C4-2B (cell line): Measurements from ENCODE around the gene LRSAM1.

Experiments
- H3K27ac ChIP-seq: fragments of 450-650 bp; 2 replicates; pipeline ENCODE4 v1.5.1; 2017
- ZFX ChIP-seq: fragments of 450-650 bp; IDR thresholded peaks from 2 replicates; pipeline ENCODE4 v1.6.1; 2017
- TF ChIP-seq, protein P1 (sequence below): fragments of 450-650 bp; conservative IDR thresholded peaks from 2 replicates; pipeline ENCODE4 v1.5.1; 2017; ENCODE audit warnings: mild to moderate bottlenecking

Gene LRSAM1

DNA sequence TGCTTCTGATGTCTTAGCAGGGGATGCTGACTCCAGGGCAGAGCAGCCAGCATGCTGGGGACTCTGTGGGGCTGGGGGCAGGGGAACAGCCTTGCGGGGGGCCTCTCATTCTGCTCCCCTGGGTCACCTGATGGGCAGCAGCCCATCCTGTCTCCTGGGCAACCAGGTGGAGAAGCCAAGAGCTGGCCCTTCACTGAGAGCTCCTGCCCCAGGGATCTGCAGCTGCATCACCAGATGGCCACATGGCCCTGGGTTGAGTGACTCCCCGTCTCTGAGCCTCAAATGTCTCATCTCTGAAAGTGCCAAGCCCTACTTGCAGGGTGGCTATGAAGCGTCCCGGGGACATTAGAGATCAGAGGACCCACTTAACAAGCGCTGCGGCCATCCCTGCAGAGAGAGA, 49.1 kb downstream of the LRSAM1 start:
- TF ChIP-seq, protein P1, sequence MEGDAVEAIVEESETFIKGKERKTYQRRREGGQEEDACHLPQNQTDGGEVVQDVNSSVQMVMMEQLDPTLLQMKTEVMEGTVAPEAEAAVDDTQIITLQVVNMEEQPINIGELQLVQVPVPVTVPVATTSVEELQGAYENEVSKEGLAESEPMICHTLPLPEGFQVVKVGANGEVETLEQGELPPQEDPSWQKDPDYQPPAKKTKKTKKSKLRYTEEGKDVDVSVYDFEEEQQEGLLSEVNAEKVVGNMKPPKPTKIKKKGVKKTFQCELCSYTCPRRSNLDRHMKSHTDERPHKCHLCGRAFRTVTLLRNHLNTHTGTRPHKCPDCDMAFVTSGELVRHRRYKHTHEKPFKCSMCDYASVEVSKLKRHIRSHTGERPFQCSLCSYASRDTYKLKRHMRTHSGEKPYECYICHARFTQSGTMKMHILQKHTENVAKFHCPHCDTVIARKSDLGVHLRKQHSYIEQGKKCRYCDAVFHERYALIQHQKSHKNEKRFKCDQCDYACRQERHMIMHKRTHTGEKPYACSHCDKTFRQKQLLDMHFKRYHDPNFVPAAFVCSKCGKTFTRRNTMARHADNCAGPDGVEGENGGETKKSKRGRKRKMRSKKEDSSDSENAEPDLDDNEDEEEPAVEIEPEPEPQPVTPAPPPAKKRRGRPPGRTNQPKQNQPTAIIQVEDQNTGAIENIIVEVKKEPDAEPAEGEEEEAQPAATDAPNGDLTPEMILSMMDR = no peak
- TF ChIP-seq ZFX = no peak
- no peak overlapping the region for H3K27ac ChIP-seq

DNA sequence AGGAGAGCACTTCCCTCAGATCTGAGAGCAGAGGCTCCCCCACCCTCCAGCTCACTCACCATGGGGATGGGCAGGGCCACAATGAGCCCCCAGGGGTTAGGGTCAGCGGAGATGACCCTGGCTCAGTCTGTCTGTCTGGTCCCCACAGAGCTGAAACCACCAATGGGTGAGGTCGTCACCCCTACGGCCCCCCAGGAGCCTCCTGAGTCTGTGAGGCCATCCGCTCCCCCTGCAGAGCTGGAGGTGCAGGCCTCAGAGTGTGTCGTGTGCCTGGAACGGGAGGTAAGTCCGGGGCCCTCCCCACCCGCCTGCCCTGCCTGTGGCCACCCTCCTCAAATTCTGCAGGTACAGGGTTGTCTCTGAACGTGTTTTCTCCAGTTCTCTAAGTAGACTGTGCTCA, 49.6 kb downstream of the LRSAM1 start:
- no peak for TF ChIP-seq ZFX
- TF ChIP-seq, protein P1 = no peak
- H3K27ac ChIP-seq = no peak overlapping the region

DNA sequence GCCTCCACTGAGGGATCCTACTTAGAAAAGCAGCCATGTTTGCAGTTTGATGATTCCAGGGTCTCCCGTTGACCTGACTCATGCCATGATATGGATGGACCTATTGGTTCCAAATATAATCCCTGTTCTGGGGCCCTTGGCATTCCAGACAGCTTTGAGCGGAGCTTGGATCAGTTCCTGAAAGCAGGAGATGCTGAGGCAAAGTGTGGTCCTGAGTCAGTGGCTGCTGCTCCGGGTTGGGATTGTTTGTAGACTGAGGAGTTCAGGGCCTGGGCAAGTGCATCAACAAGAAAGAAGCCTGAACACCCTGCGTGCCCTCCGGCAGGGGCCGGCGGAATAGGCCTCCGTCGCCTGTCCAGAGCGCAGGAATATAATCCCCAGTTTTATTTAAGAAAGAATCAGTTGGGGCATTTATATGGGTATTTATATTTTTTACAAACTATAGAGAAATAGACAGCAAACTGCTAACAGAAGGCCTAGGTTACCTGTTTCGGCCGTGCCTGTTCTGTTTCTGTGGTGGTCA, 50.6 kb downstream of the LRSAM1 start:
- TF ChIP-seq, protein P1 = no peak
- no peak for TF ChIP-seq ZFX

DNA sequence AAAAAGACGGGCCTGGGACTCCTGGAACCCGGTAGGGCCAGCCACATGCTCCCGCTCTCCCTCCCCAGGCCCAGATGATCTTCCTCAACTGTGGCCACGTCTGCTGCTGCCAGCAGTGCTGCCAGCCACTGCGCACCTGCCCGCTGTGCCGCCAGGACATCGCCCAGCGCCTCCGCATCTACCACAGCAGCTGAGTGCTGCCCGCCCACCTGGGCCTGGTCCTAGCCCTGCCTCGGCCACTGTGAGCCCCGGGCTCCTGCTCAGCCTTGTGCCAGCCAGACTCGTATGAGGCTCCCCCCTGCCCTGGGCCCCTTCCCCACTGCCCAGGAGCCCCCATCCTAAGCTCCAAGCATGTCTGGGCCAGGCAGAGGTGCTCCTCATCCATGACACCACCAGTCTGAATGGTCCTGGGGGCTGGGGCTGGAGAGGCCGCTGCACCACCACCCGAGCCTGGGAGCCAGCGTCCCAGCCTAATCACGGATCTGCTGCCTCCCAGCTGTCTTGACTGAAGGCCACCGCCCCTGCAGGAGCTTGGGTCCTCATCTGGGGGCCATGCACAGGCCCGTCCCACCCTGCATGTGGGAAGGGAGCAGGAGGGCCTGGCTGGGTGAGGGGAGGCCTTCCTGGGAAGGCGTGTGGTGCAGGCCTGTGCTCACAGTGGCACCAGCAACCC, 51.5 kb downstream of the LRSAM1 start:
- TF ChIP-seq ZFX = no peak
- TF ChIP-seq, protein P1 = no peak
- H3K27ac ChIP-seq = no peak overlapping the region

More for the DNA sequence above, 50.6 kb downstream of the LRSAM1 start:
- H3K27ac ChIP-seq = no peak overlapping the region

DNA sequence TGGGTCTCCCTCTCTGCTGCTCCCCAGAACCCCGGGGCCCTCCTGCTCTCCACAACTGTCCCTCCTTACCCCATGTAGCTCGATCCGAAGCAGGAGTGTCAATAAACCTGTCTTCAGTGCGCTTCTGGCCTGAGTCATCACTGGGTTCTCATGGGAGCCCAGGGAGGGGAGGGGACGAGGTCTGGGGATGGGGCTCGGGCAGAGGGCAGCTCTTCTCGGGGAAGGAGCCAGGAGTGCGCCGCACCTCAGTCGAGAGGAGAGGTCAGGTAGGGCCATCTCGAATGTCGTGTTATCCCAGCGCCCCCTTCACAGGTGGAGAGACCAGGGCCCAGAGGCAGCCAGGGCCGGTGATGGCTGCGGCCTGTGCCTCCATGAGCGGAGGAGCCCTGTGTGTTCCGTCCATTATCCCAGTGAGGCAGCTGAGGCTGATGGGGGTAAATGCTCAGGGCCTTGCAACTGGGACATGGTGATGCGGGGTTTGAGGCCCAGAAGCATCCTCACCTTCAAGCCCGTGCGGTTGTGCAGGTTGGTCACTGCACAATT, 52.1 kb downstream of the LRSAM1 start:
- no peak for TF ChIP-seq ZFX
- TF ChIP-seq, protein P1 = no peak
- H3K27ac ChIP-seq = no peak overlapping the region

DNA sequence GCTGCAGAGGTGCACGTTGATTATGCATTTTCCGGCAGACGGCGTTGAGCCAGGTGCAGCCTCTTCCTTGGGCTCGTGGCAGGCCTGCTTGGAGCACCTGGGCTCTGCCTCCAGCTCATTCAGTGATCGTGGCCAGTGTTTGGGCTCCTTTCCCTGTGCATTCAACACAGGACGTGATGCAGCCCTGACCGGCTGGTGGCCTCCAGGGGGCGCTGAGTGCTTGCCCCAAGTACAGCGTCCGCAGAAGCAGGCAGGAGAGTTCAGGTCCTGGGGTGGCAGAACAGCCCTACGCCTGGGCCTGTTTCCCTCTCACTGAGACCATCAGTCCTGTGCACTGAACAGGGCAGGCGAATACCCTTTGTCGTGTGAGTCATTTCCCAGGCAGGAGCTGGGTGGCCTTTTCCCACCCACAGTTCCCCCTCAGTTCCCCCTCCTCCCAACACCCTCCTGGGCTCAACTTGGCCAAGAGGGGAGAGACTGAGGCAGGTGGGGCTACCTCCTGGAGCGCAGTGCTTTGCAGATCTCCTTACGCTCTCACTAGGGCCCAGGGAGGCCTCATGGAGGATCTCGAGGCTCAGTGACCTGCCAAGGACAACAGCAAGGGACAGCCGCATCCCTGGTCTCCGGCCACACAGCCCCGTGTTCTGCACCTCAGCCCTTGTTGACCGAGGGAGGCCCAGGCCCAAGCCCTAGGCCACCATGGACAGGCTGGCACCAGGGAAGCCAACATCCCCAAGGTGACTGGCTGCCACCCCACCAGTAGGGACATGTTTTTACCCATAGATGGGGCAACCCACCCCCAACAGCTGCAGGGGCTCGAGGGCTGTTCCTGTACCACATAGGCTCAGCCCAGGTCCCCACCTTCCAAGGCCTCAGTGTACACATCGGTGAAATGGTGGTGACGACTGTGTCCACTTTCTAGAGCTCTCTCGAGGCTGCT, 52.9 kb downstream of the LRSAM1 start:
- no peak for TF ChIP-seq ZFX
- TF ChIP-seq, protein P1 = peak; percentile 95
- no peak overlapping the region for H3K27ac ChIP-seq

DNA sequence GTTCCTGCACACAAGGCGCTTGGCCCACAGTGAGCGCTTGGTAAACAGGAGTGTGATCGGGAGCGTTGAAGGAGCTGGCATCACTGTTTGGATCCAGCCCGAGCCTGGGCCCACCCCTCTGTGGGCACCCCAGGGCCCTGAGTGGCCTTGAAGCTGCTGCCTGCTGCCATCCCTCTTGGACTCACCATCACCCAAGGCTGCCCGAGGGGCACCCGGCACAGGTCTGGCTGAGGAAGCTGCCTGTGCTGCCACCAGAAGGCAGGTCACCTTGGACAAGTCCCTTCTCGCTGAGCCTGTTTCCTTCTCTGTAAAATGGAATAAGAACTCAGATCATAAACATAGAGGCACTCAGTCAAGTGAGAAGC, 53.6 kb downstream of the LRSAM1 start:
- H3K27ac ChIP-seq = no peak overlapping the region
- no peak for TF ChIP-seq ZFX
- TF ChIP-seq, protein P1 = no peak
